Thymus (tissue), 11 donors: Measurements from ENCODE around the gene SLC25A42. TPM values are rescaled to one million over a fixed set of nuclear protein-coding genes. Genes with fewer than 3 reads are reported as not detected.
A peak's percentile ranks its signal among the peaks of the same experiment; 100 is the strongest.
"Not testable (repeated sequence)": the region's sequence is repeated elsewhere in the genome, so short reads cannot be mapped to it uniquely, and the experiment has no call there.

ENCODE experiments used
- DNase-seq, 9 donors: peaks; one replicate each; pipeline ENCODE4 v3.0.0-alpha.2; 2013; ENCODE audit warnings: low spot score in 9 of 9, low read depth in 6 of 9, missing footprints in 1 of 9
- H3K27ac ChIP-seq, 2 donors: one replicate each; pipeline ENCODE4 v1.5.1; 2013; ENCODE audit warnings: control low read depth in 1 of 2, low read depth in 1 of 2, low read length in 1 of 2, mild to moderate bottlenecking in 1 of 2, moderate library complexity in 1 of 2
- H3K27me3 ChIP-seq, 2 donors: one replicate each; pipeline ENCODE4 v1.5.1; 2013; ENCODE audit warnings: low read length in 1 of 2; ENCODE audit not compliant: control insufficient read depth in 2 of 2, insufficient read depth in 1 of 2
- H3K36me3 ChIP-seq, 2 donors: one replicate each; pipeline ENCODE4 v1.5.1; 2013; ENCODE audit warnings: low read length in 1 of 2, mild to moderate bottlenecking in 1 of 2, moderate library complexity in 1 of 2; ENCODE audit not compliant: control insufficient read depth in 2 of 2, insufficient read depth in 2 of 2
- H3K4me1 ChIP-seq, 2 donors: one replicate each; pipeline ENCODE4 v1.5.1; 2013; ENCODE audit warnings: low read length in 2 of 2; ENCODE audit not compliant: control insufficient read depth in 2 of 2, insufficient read depth in 2 of 2
- H3K4me3 ChIP-seq, 2 donors: one replicate each; pipeline ENCODE4 v1.5.1; 2013; ENCODE audit warnings: low read length in 2 of 2, control low read depth in 1 of 2, mild to moderate bottlenecking in 1 of 2
- H3K9me3 ChIP-seq, 2 donors: one replicate each; pipeline ENCODE4 v1.5.1; 2013; ENCODE audit warnings: low read length in 1 of 2, mild to moderate bottlenecking in 1 of 2; ENCODE audit not compliant: control insufficient read depth in 2 of 2, insufficient read depth in 1 of 2
- WGBS: extraction: QIAGEN DNeasy Blood & Tissue Kit; methylation state at CpG from one replicate; pipeline ENCODE4 v1.1.7; 2013; 5-methylcytosine and 5-hydroxymethylcytosine counted together
- polyA plus RNA-seq: library from polyadenylated mRNA; stranded (reverse); fragments of 200-250 nt; gene quantifications from one replicate; pipeline ENCODE4 v1.2.3, GENCODE V29; 2013
- total RNA-seq: library from RNA; stranded (reverse); fragments of 120-200 nt; gene quantifications from one replicate; pipeline ENCODE4 v1.2.4, GENCODE V29; 2013
- donor health status: healthy.

The SLC25A42 gene
- total and polyA plus RNA-seq, 2 donors, result 5.8 to 10.9 TPM

DNA sequence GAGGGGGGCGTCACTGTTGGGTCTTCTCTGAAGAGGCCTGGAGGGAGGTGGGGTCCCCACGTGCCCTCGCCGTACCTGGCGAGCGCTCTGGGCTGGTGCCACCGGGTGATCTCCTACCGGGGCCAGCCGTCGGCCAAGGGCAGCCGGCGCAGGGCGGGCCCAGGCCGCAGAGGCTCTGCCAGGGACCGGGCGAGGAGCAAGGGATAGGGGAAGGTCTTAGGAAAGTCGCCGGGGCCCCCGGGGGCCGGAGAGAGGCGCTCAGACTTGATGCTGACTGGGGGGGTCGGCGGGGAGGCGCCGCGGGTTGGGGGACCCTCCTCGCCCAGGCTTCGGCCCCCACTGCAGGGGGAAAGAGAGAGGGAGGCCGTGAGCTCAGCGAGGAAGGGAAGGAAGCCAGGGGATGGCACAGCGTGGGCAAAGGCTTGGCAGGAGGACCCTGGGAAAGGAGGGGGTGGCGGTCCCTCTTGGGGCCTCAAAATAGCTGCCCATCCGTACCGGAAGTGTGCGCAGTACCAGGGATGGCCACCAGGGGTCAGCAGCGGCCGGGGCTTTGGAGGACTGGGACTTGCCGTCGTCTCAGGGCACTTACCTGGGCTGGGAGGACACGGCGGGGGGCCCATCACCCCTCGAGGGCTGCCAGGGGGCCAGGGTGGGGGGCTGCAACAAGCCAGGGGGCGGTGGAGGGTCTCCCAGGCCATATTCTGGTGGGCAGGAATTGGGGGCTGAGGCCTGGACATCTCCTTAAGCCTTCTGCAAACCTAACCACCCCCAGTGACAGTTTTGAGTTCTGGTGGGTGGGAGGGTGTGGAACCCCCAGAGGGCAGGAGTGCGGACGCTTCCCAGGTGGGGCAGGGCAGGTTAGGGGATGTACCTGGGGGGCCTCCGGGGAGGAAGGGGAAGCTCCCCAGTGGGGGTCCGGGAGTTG is 82.2 kb downstream of the SLC25A42 start:
- H3K4me1 ChIP-seq, result peaks cover 0 to 5% of the 10 kb centered on the region in 2 donors
- peak in 7 of 9 donors; percentile 56 to 87 (median 82) for DNase-seq
- peaks cover 17% of the 10 kb centered on the region in 2 donors for H3K36me3 ChIP-seq
- H3K9me3 ChIP-seq, result no peaks in the 10 kb centered on the region
- no peaks in the 10 kb centered on the region for H3K27me3 ChIP-seq
- no peak overlapping the region for H3K27ac ChIP-seq
- 55% methylated on average over 47 of the region's 47 CpGs for WGBS
- H3K4me3 ChIP-seq, result no peak overlapping the region

DNA sequence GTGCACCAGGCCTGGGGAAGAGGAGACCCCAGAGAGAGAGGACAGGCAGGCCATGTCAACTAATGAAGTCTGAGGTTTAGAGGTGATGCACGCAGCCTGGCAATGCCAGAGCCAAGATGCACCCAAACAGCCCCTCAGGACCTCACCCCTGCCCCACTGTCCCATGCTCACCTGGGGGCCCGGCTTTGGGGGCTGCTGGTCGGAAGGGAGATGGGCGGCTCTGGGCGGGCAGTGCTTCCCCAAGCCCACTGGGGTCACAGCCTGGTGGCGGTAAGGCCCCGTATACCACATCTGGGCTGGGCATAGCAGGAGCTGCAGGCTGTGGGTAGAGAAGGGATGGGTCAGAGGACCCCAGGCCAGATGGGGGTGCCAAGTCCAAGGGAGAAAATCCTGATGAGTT is 83.1 kb downstream of the SLC25A42 start:
- DNase-seq, result no peak
- Histone ChIP-seq H3K4me3 (no peak overlapping the region), H3K27me3 (no peaks in the 10 kb centered on the region), H3K36me3 (peaks cover 17% of the 10 kb centered on the region in 2 donors), H3K4me1 (peaks cover 0 to 5% of the 10 kb centered on the region in 2 donors), H3K27ac (no peak overlapping the region), H3K9me3 (no peaks in the 10 kb centered on the region)
- WGBS, result 99% methylated on average over 7 of the region's 7 CpGs

DNA sequence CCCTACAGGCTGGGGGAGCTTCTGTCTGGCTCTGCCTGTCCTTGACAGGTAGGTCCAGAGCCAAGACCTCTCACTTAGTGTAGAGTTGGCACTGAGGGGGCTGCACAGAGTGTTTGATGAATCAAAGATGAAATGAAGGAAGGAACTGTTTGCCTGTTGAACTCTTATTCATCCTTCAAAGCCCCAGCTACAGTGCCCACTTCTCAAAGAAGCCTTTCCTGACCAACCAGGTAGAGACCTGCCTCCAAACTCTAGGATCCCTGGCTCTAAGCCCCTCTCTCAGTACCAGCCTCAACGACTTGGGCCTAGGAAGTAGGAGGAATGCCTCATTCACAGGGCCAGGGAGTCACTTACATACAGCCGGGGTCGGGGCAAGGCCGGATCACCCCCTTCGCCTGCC is 83.5 kb downstream of the SLC25A42 start:
- Histone ChIP-seq H3K36me3 (peaks cover 17% of the 10 kb centered on the region in 2 donors), H3K27ac (no peak overlapping the region), H3K27me3 (no peaks in the 10 kb centered on the region), H3K4me1 (peaks cover 0 to 5% of the 10 kb centered on the region in 2 donors), H3K4me3 (no peak overlapping the region), H3K9me3 (no peaks in the 10 kb centered on the region)
- DNase-seq, result no peak
- WGBS, result 97% methylated on average over 5 of the region's 5 CpGs

GRCh38 chr19:19148504-19148903 is 84.7 kb downstream of the SLC25A42 start:
- H3K36me3 ChIP-seq, result peaks cover 17% of the 10 kb centered on the region in 2 donors

GRCh38 chr19:19149435-19149834 is 85.6 kb downstream of the SLC25A42 start:
- H3K4me1 ChIP-seq, result peaks cover 0 to 5% of the 10 kb centered on the region in 2 donors
- no peaks in the 10 kb centered on the region for H3K9me3 ChIP-seq
- 99% methylated on average over 2 of the region's 2 CpGs for WGBS
- H3K27ac ChIP-seq, result no peak overlapping the region
- H3K36me3 ChIP-seq, result peaks cover 17% of the 10 kb centered on the region in 2 donors
- no peak overlapping the region for H3K4me3 ChIP-seq
- no peak for DNase-seq
- no peaks in the 10 kb centered on the region for H3K27me3 ChIP-seq

More at GRCh38 chr19:19148504-19148903, 84.7 kb downstream of the SLC25A42 start:
- H3K27ac ChIP-seq, H3K4me1 ChIP-seq, DNase-seq, H3K27me3 ChIP-seq, H3K4me3 ChIP-seq, H3K9me3 ChIP-seq: not testable (repeated sequence)
- WGBS, result 98% methylated on average over 8 of the region's 8 CpGs

- H3K9me3 ChIP-seq, result no peaks in the 10 kb centered on the region
- no peak overlapping the region for H3K4me3 ChIP-seq
- no peak for DNase-seq
- WGBS, result 90% methylated on average over 11 of the region's 11 CpGs
- H3K4me1 ChIP-seq, result no peaks in the 10 kb centered on the region
- H3K27me3 ChIP-seq, result no peaks in the 10 kb centered on the region
- H3K36me3 ChIP-seq, result peaks cover 17% of the 10 kb centered on the region in 2 donors
- H3K27ac ChIP-seq, result no peak overlapping the region
Observed at GRCh38 chr19:19151418-19151817, 87.6 kb downstream of the SLC25A42 start.

GRCh38 chr19:19152668-19153384 is 89.0 kb downstream of the SLC25A42 start:
- 92% methylated on average over 13 of the region's 13 CpGs for WGBS
- DNase-seq, result no peak
- H3K4me1 ChIP-seq, result no peaks in the 10 kb centered on the region
- no peaks in the 10 kb centered on the region for H3K27me3 ChIP-seq
- peaks cover 7 to 15% of the 10 kb centered on the region in 2 donors for H3K36me3 ChIP-seq
- H3K27ac ChIP-seq, result no peak overlapping the region
- no peaks in the 10 kb centered on the region for H3K9me3 ChIP-seq
- H3K4me3 ChIP-seq, result no peak overlapping the region

DNA sequence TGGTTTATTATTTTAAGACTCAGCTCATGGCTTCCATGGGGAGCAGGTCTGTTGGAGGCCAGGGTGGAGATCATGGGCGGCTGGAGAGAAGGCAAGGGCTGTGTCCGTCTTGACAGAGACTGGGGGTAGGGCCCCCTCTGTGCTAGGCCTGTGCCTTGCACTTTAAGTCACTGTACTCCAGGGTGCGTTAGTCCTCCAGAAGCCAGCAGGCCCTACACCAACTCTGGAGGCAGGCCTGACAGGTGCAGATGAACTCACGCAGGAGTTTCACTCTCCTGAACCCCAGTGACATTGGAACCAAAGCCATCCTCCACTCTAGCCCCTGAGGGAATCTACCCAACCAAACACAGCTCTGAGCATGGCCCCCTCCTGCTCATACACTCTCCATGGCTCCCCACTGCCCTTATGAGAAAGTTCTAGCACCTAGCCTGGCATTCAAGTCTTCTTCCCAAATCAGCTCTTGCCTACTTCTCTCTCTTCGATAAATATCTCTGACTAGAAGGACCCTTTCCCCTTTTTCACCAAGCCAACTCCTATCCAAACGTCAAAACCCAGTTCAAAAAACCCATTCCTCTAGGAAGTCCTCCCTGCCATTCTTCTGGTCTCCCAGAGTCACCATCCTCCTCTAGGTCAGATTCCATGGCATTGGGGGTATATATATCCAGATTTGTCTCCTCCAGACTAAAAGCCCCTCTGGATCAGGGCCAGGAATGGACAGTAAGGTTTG is 91.1 kb downstream of the SLC25A42 start:
- H3K27me3 ChIP-seq, result no peaks in the 10 kb centered on the region
- DNase-seq, result no peak
- peaks cover 0 to 4% of the 10 kb centered on the region in 2 donors for H3K4me1 ChIP-seq
- no peaks in the 10 kb centered on the region for H3K9me3 ChIP-seq
- H3K36me3 ChIP-seq, result peaks cover 0 to 5% of the 10 kb centered on the region in 2 donors
- no peak overlapping the region for H3K27ac ChIP-seq
- H3K4me3 ChIP-seq, result no peak overlapping the region
- WGBS, result 96% methylated on average over 6 of the region's 6 CpGs
